CD4-positive, alpha-beta memory T cell (primary cell): Measurements from ENCODE around the gene PHIP. TPM values are rescaled to one million over a fixed set of nuclear protein-coding genes. Genes with fewer than 3 reads are reported as not detected.
"Not testable (repeated sequence)": the region's sequence is repeated elsewhere in the genome, so short reads cannot be mapped to it uniquely, and the experiment has no call there.

ENCODE experiments used
- CTCF ChIA-PET: fragments of 350-600 bp; sonication (Branson Sonifier 250); formaldehyde crosslinking; loops from one replicate; lab custom pipeline; 2021; ENCODE audit warnings: inconsistent platforms; ENCODE audit not compliant: partially characterized antibody; lab: Charles Lee
- POLR2A ChIA-PET: fragments of 350-600 bp; sonication (Branson Sonifier 250); formaldehyde crosslinking; loops from one replicate; lab custom pipeline; 2021; ENCODE audit not compliant: partially characterized antibody; lab: Charles Lee
- DNase-seq, 5 donors: peaks; one replicate each; pipeline versions ENCODE4 v3.0.0 to v3.0.0-alpha.2; 2020 to 2022; ENCODE audit warnings: mixed read lengths in 1 of 5
- H3K27ac ChIP-seq: one replicate; pipeline ENCODE4 v1.7.0; 2013; ENCODE audit warnings: low read depth, low read length
- H3K27me3 ChIP-seq: 2 replicates; pipeline ENCODE4 v1.7.0; 2013; ENCODE audit warnings: mild to moderate bottlenecking, low read length, moderate library complexity; ENCODE audit not compliant: insufficient read depth
- H3K36me3 ChIP-seq: 2 replicates; pipeline ENCODE4 v1.7.0; 2013; ENCODE audit warnings: mild to moderate bottlenecking, low read length, moderate library complexity; ENCODE audit not compliant: insufficient read depth
- H3K4me1 ChIP-seq: 2 replicates; pipeline ENCODE4 v1.7.0; 2013; ENCODE audit warnings: mild to moderate bottlenecking, low read length, moderate library complexity; ENCODE audit not compliant: insufficient read depth
- H3K4me3 ChIP-seq, 2 donors: one replicate each; pipeline ENCODE4 v1.7.0; 2013; ENCODE audit warnings: low read length in 2 of 2, mild to moderate bottlenecking in 1 of 2
- H3K9me3 ChIP-seq, 2 donors: one replicate each; pipeline ENCODE4 v1.7.0; 2013; ENCODE audit warnings: low read length in 2 of 2, control low read depth in 1 of 2; ENCODE audit not compliant: control insufficient read depth in 1 of 2
- H3K27ac Mint-ChIP-seq, 7 donors: one replicate each; pipeline ENCODE4 v1.8.0; 2020 to 2021; ENCODE audit warnings: mixed read lengths in 7 of 7, mild to moderate bottlenecking in 6 of 7, inconsistent platforms in 3 of 7, moderate library complexity in 3 of 7
- H3K27me3 Mint-ChIP-seq, 2 donors: one replicate each; pipeline ENCODE4 v1.8.0; 2020 to 2021; ENCODE audit warnings: mixed read lengths in 2 of 2
- H3K36me3 Mint-ChIP-seq, 2 donors: one replicate each; pipeline ENCODE4 v1.8.0; 2020 to 2021; ENCODE audit warnings: mixed read lengths in 2 of 2, inconsistent platforms in 1 of 2, mild to moderate bottlenecking in 1 of 2
- H3K4me1 Mint-ChIP-seq, 4 donors: one replicate each; pipeline ENCODE4 v1.8.0; 2020 to 2021; ENCODE audit warnings: mixed read lengths in 4 of 4, mild to moderate bottlenecking in 1 of 4
- H3K4me3 Mint-ChIP-seq, 8 donors: one replicate each; pipeline ENCODE4 v1.8.0; 2020 to 2021; ENCODE audit warnings: mixed read lengths in 8 of 8, mild to moderate bottlenecking in 7 of 8, moderate library complexity in 6 of 8, inconsistent platforms in 3 of 8
- H3K9me3 Mint-ChIP-seq, 8 donors: one replicate each; pipeline ENCODE4 v1.8.0; 2020 to 2021; ENCODE audit warnings: mixed read lengths in 8 of 8, mild to moderate bottlenecking in 5 of 8, inconsistent platforms in 3 of 8, moderate library complexity in 1 of 8
- intact Hi-C: fragments of 100-400 bp; cut with micrococcal nuclease; formaldehyde crosslinking; loops from one replicate; pipeline ENCODE4 v1.15.1; 2023
- polyA plus RNA-seq, 2 donors: library from polyadenylated mRNA; unstranded; fragments of 300-500 nt; fragmentation: Illumina TruSeq; gene quantifications; one replicate each; pipeline ENCODE4 v1.2.3, GENCODE V29; 2021
- total RNA-seq, 2 experiments: library from RNA; stranded (reverse); gene quantifications; one replicate each; pipeline ENCODE4 v1.2.3, GENCODE V29; 2021

PHIP gene
- total and polyA plus RNA-seq, 4 experiments from 2014 or later, result 10.5 to 46.8 (median 29.6) TPM

- intact Hi-C loops, result no loop called here
- H3K27me3 Mint-ChIP-seq, result no peaks in the 10 kb centered on the region
- H3K4me1 Mint-ChIP-seq, result no peaks in the 10 kb centered on the region
- peaks cover 16 to 65% (median 56%) of the 10 kb centered on the region in 8 donors for H3K9me3 Mint-ChIP-seq
- Histone ChIP-seq H3K4me1 (no peaks in the 10 kb centered on the region), H3K27me3 (no peaks in the 10 kb centered on the region), H3K36me3 (no peaks in the 10 kb centered on the region), H3K9me3 (no peaks in the 10 kb centered on the region), H3K27ac (no peak overlapping the region), H3K4me3 (no peak overlapping the region)
- DNase-seq, result no peak
- no peak overlapping the region for H3K27ac Mint-ChIP-seq
- ChIA-PET CTCF (no interaction called here), POLR2A (no interaction called here)
- peaks cover 0 to 3% of the 10 kb centered on the region in 2 donors for H3K36me3 Mint-ChIP-seq
- no peak overlapping the region for H3K4me3 Mint-ChIP-seq
Measured at GRCh38 chr6:78925317-78925716, 152.7 kb downstream of the PHIP start.

- H3K36me3 ChIP-seq, H3K4me3 ChIP-seq, H3K27me3 ChIP-seq, H3K4me1 ChIP-seq, H3K36me3 Mint-ChIP-seq, intact Hi-C loops, DNase-seq, CTCF ChIA-PET, H3K4me1 Mint-ChIP-seq, H3K9me3 ChIP-seq, H3K27ac Mint-ChIP-seq, POLR2A ChIA-PET, H3K27ac ChIP-seq, H3K27me3 Mint-ChIP-seq, H3K4me3 Mint-ChIP-seq: not testable (repeated sequence)
- peaks cover 3 to 80% (median 66%) of the 10 kb centered on the region in 8 donors for H3K9me3 Mint-ChIP-seq
Measured at GRCh38 chr6:78921168-78921567, 156.9 kb downstream of the PHIP start.

- no peak overlapping the region for H3K27ac ChIP-seq
- Mint-ChIP-seq H3K36me3 (peaks cover 7 to 8% of the 10 kb centered on the region in 2 donors), H3K4me3 (peak overlapping the region in 1 of 8 donors; percentile 20), H3K9me3 (peaks cover 7 to 64% (median 55%) of the 10 kb centered on the region in 8 donors), H3K27ac (no peak overlapping the region), H3K4me1 (no peaks in the 10 kb centered on the region), H3K27me3 (peaks cover 1 to 3% of the 10 kb centered on the region in 2 donors)
- no peaks in the 10 kb centered on the region for H3K4me1 ChIP-seq
- no peaks in the 10 kb centered on the region for H3K27me3 ChIP-seq
- POLR2A ChIA-PET, result no interaction called here
- no peak for DNase-seq
- no peak overlapping the region for H3K4me3 ChIP-seq
- intact Hi-C loops, result no loop called here
- CTCF ChIA-PET, result interaction anchor here (0.7 kb wide), 1 partner anchor 10 kb away, joined by 6 read pairs; no protein-coding TSS in a partner anchor
- no peaks in the 10 kb centered on the region for H3K36me3 ChIP-seq
- no peaks in the 10 kb centered on the region for H3K9me3 ChIP-seq
Measured at GRCh38 chr6:78917788-78918187, 160.3 kb downstream of the PHIP start.

- Mint-ChIP-seq H3K4me3 (no peak overlapping the region), H3K4me1 (peaks cover 0 to 2% (median under 1%) of the 10 kb centered on the region in 4 donors), H3K9me3 (peaks cover 5 to 62% (median 50%) of the 10 kb centered on the region in 8 donors), H3K27me3 (peaks cover 12% of the 10 kb centered on the region in 2 donors), H3K27ac (no peak overlapping the region), H3K36me3 (peaks cover 5 to 7% of the 10 kb centered on the region in 2 donors)
- CTCF ChIA-PET, result no interaction called here
- intact Hi-C loops, result no loop called here
- no peak for DNase-seq
- Histone ChIP-seq H3K27ac (no peak overlapping the region), H3K4me3 (no peak overlapping the region), H3K4me1 (no peaks in the 10 kb centered on the region), H3K27me3 (no peaks in the 10 kb centered on the region), H3K9me3 (no peaks in the 10 kb centered on the region), H3K36me3 (no peaks in the 10 kb centered on the region)
- POLR2A ChIA-PET, result no interaction called here
Measured at GRCh38 chr6:78916411-78916810, 161.6 kb downstream of the PHIP start.

- intact Hi-C loops, result no loop called here
- POLR2A ChIA-PET, result no interaction called here
- Mint-ChIP-seq H3K27ac (peak overlapping the region in 1 of 7 donors; percentile 47), H3K27me3 (peaks cover 30 to 35% of the 10 kb centered on the region in 2 donors), H3K36me3 (peaks cover 4 to 32% of the 10 kb centered on the region in 2 donors), H3K4me1 (peaks cover 7 to 18% (median 14%) of the 10 kb centered on the region in 4 donors), H3K4me3 (peak overlapping the region in 7 of 8 donors; percentile 3 to 74 (median 45)), H3K9me3 (peaks cover 4 to 24% (median 12%) of the 10 kb centered on the region in 8 donors)
- no peak for DNase-seq
- Histone ChIP-seq H3K27ac (no peak overlapping the region), H3K36me3 (no peaks in the 10 kb centered on the region), H3K27me3 (no peaks in the 10 kb centered on the region), H3K9me3 (no peaks in the 10 kb centered on the region), H3K4me3 (no peak overlapping the region), H3K4me1 (no peaks in the 10 kb centered on the region)
- CTCF ChIA-PET, result no interaction called here
Measured at GRCh38 chr6:78911218-78911940, 166.7 kb downstream of the PHIP start.

GRCh38 chr6:78910591-78911171 is 167.4 kb downstream of the PHIP start:
- Mint-ChIP-seq H3K36me3 (peaks cover 2 to 33% of the 10 kb centered on the region in 2 donors), H3K4me1 (peaks cover 7 to 18% (median 14%) of the 10 kb centered on the region in 4 donors), H3K9me3 (peaks cover 2 to 17% (median 6%) of the 10 kb centered on the region in 8 donors), H3K4me3 (peak overlapping the region in 7 of 8 donors; percentile 35 to 74 (median 46)), H3K27me3 (peaks cover 30 to 35% of the 10 kb centered on the region in 2 donors), H3K27ac (peak overlapping the region in 1 of 7 donors; percentile 47)
- H3K27ac ChIP-seq, result no peak overlapping the region
- intact Hi-C loops, result no loop called here
- ChIA-PET POLR2A (no interaction called here), CTCF (interaction anchor here (1.1 kb wide), 1 partner anchor 20 kb away, joined by 4 read pairs; no protein-coding TSS in a partner anchor)
- no peaks in the 10 kb centered on the region for H3K9me3 ChIP-seq
- H3K36me3 ChIP-seq, result no peaks in the 10 kb centered on the region
- no peak overlapping the region for H3K4me3 ChIP-seq
- DNase-seq, result no peak
- H3K4me1 ChIP-seq, result no peaks in the 10 kb centered on the region
- H3K27me3 ChIP-seq, result no peaks in the 10 kb centered on the region

- H3K4me3 Mint-ChIP-seq, result peak overlapping the region in 7 of 8 donors; percentile 13 to 74 (median 26)
- POLR2A ChIA-PET, result no interaction called here
Measured at GRCh38 chr6:78910010-78910409, 168.0 kb downstream of the PHIP start.

More at GRCh38 chr6:78910010-78910409, 168.0 kb downstream of the PHIP start:
- CTCF ChIA-PET, result interaction anchor here (1.1 kb wide), 1 partner anchor 19 kb away, joined by 4 read pairs; no protein-coding TSS in a partner anchor
- Histone ChIP-seq H3K27ac (no peak overlapping the region), H3K27me3 (no peaks in the 10 kb centered on the region), H3K4me3 (no peak overlapping the region), H3K36me3 (no peaks in the 10 kb centered on the region), H3K9me3 (no peaks in the 10 kb centered on the region), H3K4me1 (no peaks in the 10 kb centered on the region)
- Mint-ChIP-seq H3K36me3 (peaks cover 1 to 31% of the 10 kb centered on the region in 2 donors), H3K27ac (no peak overlapping the region), H3K9me3 (peaks cover 0 to 15% (median 3%) of the 10 kb centered on the region in 8 donors), H3K27me3 (peaks cover 30 to 35% of the 10 kb centered on the region in 2 donors), H3K4me1 (peaks cover 7 to 18% (median 14%) of the 10 kb centered on the region in 4 donors)
- DNase-seq, result no peak
- intact Hi-C loops, result no loop called here
